Erythroblast (primary cell): Measurements from ENCODE around the gene SPEF2.
A peak's percentile ranks its signal among the peaks of the same experiment; 100 is the strongest.

Experiments
- DNase-seq, 2 experiments: peaks; one replicate each; lab custom pipeline; 2025; lab: John Stamatoyannopoulos, UW
- GATA1 ChIP-seq: IDR thresholded peaks from 2 replicates; pipeline ENCODE4 v1.6.1; 2011; ENCODE audit warnings: low read depth, mild to moderate bottlenecking, control low read depth, low read length, moderate library complexity
- POLR2A ChIP-seq: IDR thresholded peaks from 2 replicates; pipeline ENCODE4 v1.6.1; 2011; ENCODE audit warnings: mild to moderate bottlenecking, low read length

Gene SPEF2

GRCh38 chr5:35623991-35624390 lies 6.3 kb downstream of the SPEF2 start:
- no peak for DNase-seq
- no peak for TF ChIP-seq GATA1
- TF ChIP-seq POLR2A: no peak

DNA sequence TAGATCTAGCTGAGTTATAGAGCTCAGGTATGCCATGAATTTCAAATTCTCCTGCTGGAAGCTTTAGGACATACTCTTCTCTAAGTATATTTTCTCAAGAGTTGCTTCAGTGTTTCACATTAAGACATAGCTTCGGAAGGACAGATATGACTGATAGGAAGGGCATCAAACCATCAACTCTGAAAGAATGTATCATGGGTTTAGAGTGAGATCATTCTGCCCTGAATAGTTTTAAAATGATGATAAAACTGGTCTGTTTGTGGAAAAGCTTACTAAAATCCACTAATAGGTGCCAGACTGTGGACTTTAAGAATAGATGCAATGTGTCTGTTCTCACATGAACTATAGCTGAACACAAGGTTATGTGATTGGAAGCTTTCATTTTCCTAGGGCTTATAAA lies 8.4 kb downstream of the SPEF2 start:
- no peak for DNase-seq
- no peak for TF ChIP-seq POLR2A
- no peak for TF ChIP-seq GATA1

DNA sequence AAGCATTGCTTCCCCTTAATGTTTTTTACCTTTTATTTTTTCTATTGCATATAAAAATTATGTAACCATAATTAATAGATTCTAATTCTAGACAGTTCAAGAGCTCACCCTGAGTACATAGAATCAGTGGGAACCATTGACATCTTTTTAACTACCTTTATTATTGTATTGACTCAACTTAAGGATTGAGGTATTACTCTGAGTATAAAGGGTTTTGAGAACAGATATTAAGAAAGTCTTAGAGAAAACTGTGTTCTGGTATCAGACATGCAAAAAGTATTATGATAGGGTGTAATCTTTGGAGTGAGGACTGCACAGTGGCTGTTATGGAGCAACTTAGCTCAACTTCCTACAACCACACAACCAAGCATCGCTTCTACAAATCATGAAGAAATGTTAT lies 8.9 kb downstream of the SPEF2 start:
- no peak for TF ChIP-seq POLR2A
- TF ChIP-seq GATA1: no peak
- DNase-seq: no peak

- TF ChIP-seq POLR2A (no peak), GATA1 (no peak)
- DNase-seq: no peak
Observed at GRCh38 chr5:35634326-35634725, 16.7 kb downstream of the SPEF2 start.

DNA sequence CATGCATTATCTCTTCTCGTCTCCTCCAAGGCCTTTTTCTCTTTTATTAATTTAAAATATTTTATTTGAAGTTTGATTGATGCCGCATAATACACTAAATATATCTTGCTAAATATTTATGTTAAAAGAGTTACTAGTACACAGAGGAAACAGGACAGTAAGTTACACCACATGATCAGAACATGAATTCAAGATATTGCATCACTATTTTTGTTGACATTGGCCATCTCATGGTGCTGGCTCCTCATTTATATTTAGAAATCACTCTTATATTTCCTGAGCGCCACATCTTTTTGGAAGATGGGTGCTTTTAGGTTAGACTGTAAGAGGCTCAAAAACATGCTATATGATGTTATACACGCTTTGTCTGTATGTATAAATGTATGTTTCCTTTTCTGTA lies 23.0 kb downstream of the SPEF2 start:
- no peak for DNase-seq
- no peak for TF ChIP-seq POLR2A
- no peak for TF ChIP-seq GATA1

- no peak for TF ChIP-seq GATA1
- TF ChIP-seq POLR2A: no peak
- no peak for DNase-seq
Observed at GRCh38 chr5:35644543-35644942, 26.9 kb downstream of the SPEF2 start.

- no peak for TF ChIP-seq POLR2A
- TF ChIP-seq GATA1: no peak
- DNase-seq: no peak
Observed at GRCh38 chr5:35647128-35647527, 29.5 kb downstream of the SPEF2 start.

- no peak for TF ChIP-seq GATA1
- TF ChIP-seq POLR2A: no peak
- DNase-seq: no peak
Observed at GRCh38 chr5:35647712-35648111, 30.0 kb downstream of the SPEF2 start.

DNA sequence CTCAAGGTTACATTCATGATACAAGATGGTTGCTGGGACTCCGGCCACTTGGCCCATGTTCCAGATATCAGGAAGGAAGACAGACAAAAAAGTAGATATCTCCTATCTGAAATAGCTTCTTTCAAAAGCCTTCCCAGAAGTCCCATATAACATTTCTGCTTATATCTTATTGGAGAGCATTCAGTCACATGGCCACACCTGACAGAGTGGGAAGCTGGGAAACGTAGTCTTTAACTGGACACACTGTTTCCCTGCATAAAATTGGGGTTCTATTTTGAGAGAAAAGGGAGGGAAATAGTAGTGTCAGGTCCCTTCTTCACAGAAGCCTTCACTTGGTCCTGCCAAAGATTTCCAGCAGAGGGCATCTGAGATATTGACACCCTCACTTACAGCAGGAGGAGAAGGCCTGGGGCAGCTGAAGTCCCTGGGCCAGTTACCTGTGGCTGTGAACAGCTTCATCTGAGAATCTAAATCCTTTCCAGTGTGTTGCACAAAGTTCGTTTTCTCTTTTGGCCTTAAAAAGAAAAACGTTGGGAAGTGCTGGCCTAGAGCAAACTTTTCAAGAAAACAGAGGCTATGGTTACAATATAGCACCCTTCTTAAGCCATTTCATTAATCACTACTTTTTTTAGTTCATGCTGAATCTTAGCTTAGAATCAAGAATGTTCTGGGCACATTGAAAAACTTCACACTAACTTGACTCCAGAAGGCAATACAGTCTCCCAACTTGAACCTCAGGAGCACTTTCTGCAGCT lies 33.5 kb downstream of the SPEF2 start:
- DNase-seq: peak; percentile 45 to 50
- TF ChIP-seq GATA1: no peak
- no peak for TF ChIP-seq POLR2A

- no peak for DNase-seq
- TF ChIP-seq GATA1 (no peak), POLR2A (no peak)
Observed at GRCh38 chr5:35656721-35657120, 39.1 kb downstream of the SPEF2 start.

- DNase-seq: no peak
Observed at GRCh38 chr5:35657877-35658276, 40.2 kb downstream of the SPEF2 start.

GRCh38 chr5:35659556-35659955 lies 41.9 kb downstream of the SPEF2 start:
- DNase-seq: no peak
- no peak for TF ChIP-seq GATA1
- TF ChIP-seq POLR2A: no peak

More at GRCh38 chr5:35657877-35658276, 40.2 kb downstream of the SPEF2 start:
- TF ChIP-seq POLR2A (no peak), GATA1 (no peak)

- TF ChIP-seq POLR2A (no peak), GATA1 (no peak)
- no peak for DNase-seq
Observed at GRCh38 chr5:35660451-35660850, 42.8 kb downstream of the SPEF2 start.

- no peak for DNase-seq
- no peak for TF ChIP-seq POLR2A
- no peak for TF ChIP-seq GATA1
Observed at GRCh38 chr5:35664584-35664983, 46.9 kb downstream of the SPEF2 start.

DNA sequence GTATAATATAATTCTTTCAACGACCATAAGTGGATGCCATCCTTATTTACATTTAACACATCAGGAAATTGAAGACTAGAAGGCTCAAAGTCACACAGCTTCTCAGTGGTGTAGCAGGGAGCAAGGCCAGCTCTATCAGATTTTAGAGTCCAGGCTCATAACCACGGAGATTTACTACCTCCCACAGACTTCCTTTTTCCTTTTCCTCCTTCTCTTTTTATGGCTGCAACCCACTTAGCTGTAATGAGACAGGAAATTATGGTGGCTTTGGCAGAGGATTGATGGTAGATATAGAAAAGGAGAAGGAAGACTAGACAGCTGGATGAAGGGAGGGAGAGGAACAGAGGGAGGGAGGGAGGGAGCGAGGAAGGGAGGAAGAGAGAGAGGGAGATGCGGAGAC lies 47.4 kb downstream of the SPEF2 start:
- no peak for DNase-seq
- TF ChIP-seq POLR2A (no peak), GATA1 (no peak)

DNA sequence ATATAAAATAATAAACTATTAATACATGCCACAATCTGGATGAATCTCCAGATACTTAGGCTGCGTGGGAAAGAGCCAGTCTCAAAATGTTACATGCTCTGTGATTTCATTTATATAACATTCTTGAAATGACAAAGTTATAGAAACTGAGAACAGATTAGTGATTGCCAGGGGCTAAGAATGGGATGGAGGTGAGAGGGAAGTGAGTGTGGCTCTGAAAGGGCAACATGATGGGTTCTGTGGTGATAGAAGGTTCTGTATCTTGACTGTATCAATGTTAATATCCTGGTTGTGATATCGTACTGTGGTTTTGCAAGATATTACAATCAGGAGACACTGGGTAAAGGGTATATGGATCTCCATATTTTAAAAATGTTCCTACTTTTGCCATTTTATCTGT lies 50.7 kb downstream of the SPEF2 start:
- no peak for TF ChIP-seq POLR2A
- TF ChIP-seq GATA1: no peak
- no peak for DNase-seq
